ENCODE data around the gene PHF11.

Gene PHF11

DNA sequence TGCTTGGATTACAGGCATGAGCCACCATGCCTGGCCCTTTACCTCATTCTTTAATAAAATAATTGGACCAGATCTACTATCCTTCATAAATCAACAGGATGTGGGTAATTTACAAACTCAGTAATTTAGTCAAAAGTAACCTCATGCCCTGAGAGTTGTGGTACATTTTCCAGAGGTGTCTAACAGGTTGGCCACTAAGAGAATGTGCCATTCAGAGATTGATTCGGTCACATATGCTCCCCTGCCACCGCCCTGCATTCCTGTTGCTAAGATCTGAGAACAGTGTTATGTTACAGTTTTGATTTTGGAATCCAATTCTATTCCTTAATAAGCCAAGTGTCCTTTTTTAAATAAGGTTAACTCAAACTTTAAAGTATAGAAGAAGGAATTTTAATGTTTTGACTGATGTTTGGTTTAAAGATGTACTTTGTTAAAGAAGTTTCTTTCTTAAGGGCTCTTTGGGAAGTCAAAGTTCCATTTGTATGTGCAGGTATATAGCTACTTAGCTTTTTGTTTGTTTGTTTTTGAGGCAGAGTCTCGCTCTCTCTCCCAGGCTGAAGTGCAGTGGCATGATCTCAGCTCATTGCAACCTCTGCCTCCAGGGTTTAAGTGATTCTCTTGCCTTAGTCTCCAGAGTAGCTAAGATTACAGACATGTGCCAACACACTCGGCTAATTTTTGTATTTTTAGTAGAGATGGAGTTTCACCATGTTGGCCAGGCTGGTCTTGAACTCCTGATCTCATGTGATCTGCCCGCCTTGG is 29.2 kb downstream of the PHF11 start:
- no peak for TF ChIP-seq ZFX (IDR thresholded peaks at IDR 0.05)
- TF ChIP-seq, protein P1, sequence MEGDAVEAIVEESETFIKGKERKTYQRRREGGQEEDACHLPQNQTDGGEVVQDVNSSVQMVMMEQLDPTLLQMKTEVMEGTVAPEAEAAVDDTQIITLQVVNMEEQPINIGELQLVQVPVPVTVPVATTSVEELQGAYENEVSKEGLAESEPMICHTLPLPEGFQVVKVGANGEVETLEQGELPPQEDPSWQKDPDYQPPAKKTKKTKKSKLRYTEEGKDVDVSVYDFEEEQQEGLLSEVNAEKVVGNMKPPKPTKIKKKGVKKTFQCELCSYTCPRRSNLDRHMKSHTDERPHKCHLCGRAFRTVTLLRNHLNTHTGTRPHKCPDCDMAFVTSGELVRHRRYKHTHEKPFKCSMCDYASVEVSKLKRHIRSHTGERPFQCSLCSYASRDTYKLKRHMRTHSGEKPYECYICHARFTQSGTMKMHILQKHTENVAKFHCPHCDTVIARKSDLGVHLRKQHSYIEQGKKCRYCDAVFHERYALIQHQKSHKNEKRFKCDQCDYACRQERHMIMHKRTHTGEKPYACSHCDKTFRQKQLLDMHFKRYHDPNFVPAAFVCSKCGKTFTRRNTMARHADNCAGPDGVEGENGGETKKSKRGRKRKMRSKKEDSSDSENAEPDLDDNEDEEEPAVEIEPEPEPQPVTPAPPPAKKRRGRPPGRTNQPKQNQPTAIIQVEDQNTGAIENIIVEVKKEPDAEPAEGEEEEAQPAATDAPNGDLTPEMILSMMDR (conservative IDR thresholded peaks at IDR 0.05) = no peak
- no peak overlapping the region for H3K27ac ChIP-seq

GRCh38 chr13:49527123-49527522 is 31.4 kb downstream of the PHF11 start:
- TF ChIP-seq, protein P1 (conservative IDR thresholded peaks at IDR 0.05) = no peak
- TF ChIP-seq ZFX (IDR thresholded peaks at IDR 0.05) = no peak
- no peak overlapping the region for H3K27ac ChIP-seq

- TF ChIP-seq ZFX (IDR thresholded peaks at IDR 0.05) = no peak
- TF ChIP-seq, protein P1 (conservative IDR thresholded peaks at IDR 0.05) = no peak
- no peak overlapping the region for H3K27ac ChIP-seq
Measured at GRCh38 chr13:49528161-49528560, 32.4 kb downstream of the PHF11 start.

DNA sequence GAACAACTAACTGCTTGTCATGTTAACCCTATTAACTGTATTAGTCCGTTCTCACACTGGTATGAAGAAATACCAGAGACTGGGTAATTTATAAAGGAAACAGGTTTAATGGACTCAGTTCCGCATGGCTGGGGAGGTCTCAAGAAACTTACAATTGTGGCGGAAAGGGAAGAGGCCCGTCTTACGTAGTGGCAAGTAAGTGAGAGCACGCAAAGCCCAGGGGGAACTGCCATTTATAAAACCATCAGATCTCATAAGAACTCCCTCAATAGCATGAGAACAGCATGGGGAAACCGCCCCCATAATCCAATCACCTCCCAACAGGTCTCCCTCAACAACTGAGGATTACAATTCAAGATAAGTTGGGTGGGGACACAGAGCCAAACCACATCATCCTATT is 34.7 kb downstream of the PHF11 start:
- no peak overlapping the region for H3K27ac ChIP-seq
- TF ChIP-seq ZFX (IDR thresholded peaks at IDR 0.05) = no peak
- TF ChIP-seq, protein P1 (conservative IDR thresholded peaks at IDR 0.05) = no peak

- TF ChIP-seq, protein P1 (conservative IDR thresholded peaks at IDR 0.05) = no peak
- no peak overlapping the region for H3K27ac ChIP-seq
Measured at GRCh38 chr13:49532593-49532992, 36.8 kb downstream of the PHF11 start.

DNA sequence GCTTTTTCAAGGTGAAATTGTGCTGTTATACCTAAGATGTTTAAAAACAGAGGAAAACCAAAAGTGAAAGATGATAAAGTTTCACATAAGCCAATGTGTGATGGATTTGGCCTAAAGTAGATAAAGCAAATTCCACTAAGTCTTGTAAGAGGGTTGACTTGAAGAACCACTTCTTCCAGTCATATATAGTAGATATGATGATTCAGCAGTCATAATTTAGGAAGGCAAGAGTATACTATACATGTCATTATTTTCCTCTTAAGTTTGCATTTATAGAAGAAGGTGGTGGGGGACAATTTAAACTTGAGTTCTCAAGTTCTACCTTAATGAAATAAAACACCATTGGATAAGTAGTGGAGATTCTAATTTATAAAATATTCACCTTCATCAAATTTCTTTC is 37.3 kb downstream of the PHF11 start:
- TF ChIP-seq, protein P1 (conservative IDR thresholded peaks at IDR 0.05) = no peak
- H3K27ac ChIP-seq = no peak overlapping the region

DNA sequence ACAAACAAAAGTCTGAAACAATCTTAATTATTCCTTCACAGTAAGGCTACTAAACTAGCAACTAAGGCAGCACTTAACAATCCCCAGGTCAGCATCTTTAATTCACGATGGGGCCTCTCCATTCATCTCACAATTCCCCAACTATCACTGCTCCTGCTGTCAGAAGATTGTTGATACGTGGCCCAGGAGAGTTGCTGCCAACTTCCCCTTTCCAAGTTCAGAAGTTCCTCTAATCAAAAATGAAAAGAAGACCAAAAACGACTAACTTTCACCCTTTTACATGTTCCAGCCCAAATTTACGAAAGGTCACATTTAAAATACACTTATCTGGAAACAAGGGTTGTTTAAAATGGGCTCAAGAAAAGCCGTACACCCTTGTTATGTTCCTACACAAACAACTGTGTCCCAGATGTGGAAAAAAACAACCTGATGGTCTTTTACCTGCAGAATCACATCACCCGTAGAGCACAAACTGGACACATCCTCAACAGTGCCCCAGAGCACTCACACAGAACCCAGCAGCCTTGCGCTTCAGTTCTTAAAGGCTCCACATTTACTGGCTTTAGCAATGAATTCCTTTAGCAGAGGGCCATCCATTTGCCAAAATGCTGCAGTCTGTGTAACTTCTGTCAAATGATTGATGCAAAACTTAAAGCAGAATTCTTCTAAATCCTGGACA is 38.0 kb downstream of the PHF11 start:
- TF ChIP-seq ZFX (IDR thresholded peaks at IDR 0.05) = no peak
- TF ChIP-seq, protein P1 (conservative IDR thresholded peaks at IDR 0.05) = no peak
- H3K27ac ChIP-seq = no peak overlapping the region
